H9 (cell line): ENCODE data around the gene SLC35A5. TPM values are rescaled to one million over a fixed set of nuclear protein-coding genes. Genes with fewer than 3 reads are reported as not detected.

Experiments
- DNase-seq: peaks from one replicate; pipeline ENCODE4 v3.0.0-alpha.2; 2017
- H2AFZ ChIP-seq: one replicate; pipeline ENCODE4 v1.6.1; 2013; ENCODE audit warnings: mild to moderate bottlenecking, low read length, control low read depth, moderate library complexity
- H2AK5ac ChIP-seq: 2 replicates; pipeline ENCODE4 v1.6.1; 2013; ENCODE audit warnings: low read length, control low read depth, mixed read lengths; ENCODE audit not compliant: insufficient read length
- H2BK120ac ChIP-seq: one replicate; pipeline ENCODE4 v1.6.1; 2013; ENCODE audit warnings: low read depth, mild to moderate bottlenecking, low read length, control low read depth, inconsistent platforms; ENCODE audit not compliant: poor library complexity, severe bottlenecking
- H2BK12ac ChIP-seq: 2 replicates; pipeline ENCODE4 v1.6.1; 2013; ENCODE audit warnings: low read length, control low read depth, mixed read lengths, low read depth; ENCODE audit not compliant: insufficient read length
- H2BK15ac ChIP-seq: 2 replicates; pipeline ENCODE4 v1.6.1; 2013; ENCODE audit warnings: low read depth, low read length, control low read depth
- H2BK20ac ChIP-seq: one replicate; pipeline ENCODE4 v1.6.1; 2013; ENCODE audit warnings: low read depth, mild to moderate bottlenecking, low read length, control low read depth, inconsistent platforms; ENCODE audit not compliant: poor library complexity, severe bottlenecking
- H2BK5ac ChIP-seq: 2 replicates; pipeline ENCODE4 v1.6.1; 2013; ENCODE audit warnings: low read length, control low read depth, mixed read lengths; ENCODE audit not compliant: insufficient read length
- H3K14ac ChIP-seq: 2 replicates; pipeline ENCODE4 v1.6.1; 2013; ENCODE audit warnings: low read length, control low read depth; ENCODE audit not compliant: insufficient read depth
- H3K18ac ChIP-seq: 2 replicates; pipeline ENCODE4 v1.6.1; 2013; ENCODE audit warnings: low read depth, mild to moderate bottlenecking, mixed read lengths, low read length, control low read depth; ENCODE audit not compliant: insufficient read length
- H3K23ac ChIP-seq: 2 replicates; pipeline ENCODE4 v1.6.1; 2013; ENCODE audit warnings: low read length, control low read depth, mixed read lengths, low read depth; ENCODE audit not compliant: insufficient read length
- H3K23me2 ChIP-seq: 2 replicates; pipeline ENCODE4 v1.6.1; 2013; ENCODE audit warnings: low read depth, mild to moderate bottlenecking, mixed read lengths, low read length, control low read depth; ENCODE audit not compliant: insufficient read length, poor library complexity, severe bottlenecking
- H3K27ac ChIP-seq: 2 replicates; pipeline ENCODE4 v1.5.1; 2013; ENCODE audit warnings: low read length, control low read depth, mixed read lengths, low read depth; ENCODE audit not compliant: insufficient read length
- H3K27me3 ChIP-seq: 2 replicates; pipeline ENCODE4 v1.6.1; 2013; ENCODE audit warnings: low read length, control low read depth, inconsistent platforms; ENCODE audit not compliant: insufficient read depth
- H3K4ac ChIP-seq: 2 replicates; pipeline ENCODE4 v1.6.1; 2013; ENCODE audit warnings: low read depth, mild to moderate bottlenecking, control low read depth, inconsistent platforms, low read length, moderate library complexity
- H3K4me1 ChIP-seq: 2 replicates; pipeline ENCODE4 v1.6.1; 2013; ENCODE audit warnings: low read length, control low read depth, inconsistent platforms; ENCODE audit not compliant: insufficient read depth
- H3K4me2 ChIP-seq: 2 replicates; pipeline ENCODE4 v1.6.1; 2013; ENCODE audit warnings: low read length, control low read depth, mixed read lengths; ENCODE audit not compliant: insufficient read length, insufficient read depth
- H3K56ac ChIP-seq: 2 replicates; pipeline ENCODE4 v1.6.1; 2013; ENCODE audit warnings: low read depth, mild to moderate bottlenecking, mixed read lengths, low read length, control low read depth; ENCODE audit not compliant: insufficient read length
- H3K79me1 ChIP-seq: 2 replicates; pipeline ENCODE4 v1.6.1; 2013; ENCODE audit warnings: low read depth, mild to moderate bottlenecking, moderate library complexity, low read length, control low read depth, inconsistent platforms; ENCODE audit not compliant: insufficient read depth, poor library complexity, severe bottlenecking
- H3K79me2 ChIP-seq: 2 replicates; pipeline ENCODE4 v1.6.1; 2013; ENCODE audit warnings: low read length, control low read depth, inconsistent platforms; ENCODE audit not compliant: insufficient read depth
- H3K9ac ChIP-seq: 2 replicates; pipeline ENCODE4 v1.6.1; 2013; ENCODE audit warnings: low read length, control low read depth, mixed read lengths; ENCODE audit not compliant: insufficient read length; ENCODE audit errors: extremely low read depth
- H3K9me3 ChIP-seq: one replicate; pipeline ENCODE4 v1.6.1; 2013; ENCODE audit warnings: low read depth, low read length, inconsistent platforms; ENCODE audit not compliant: control insufficient read depth
- H3T11ph ChIP-seq: one replicate; pipeline ENCODE4 v1.6.1; 2013; ENCODE audit warnings: mild to moderate bottlenecking, low read length, control low read depth, inconsistent platforms
- H4K20me1 ChIP-seq: one replicate; pipeline ENCODE4 v1.6.1; 2013; ENCODE audit not compliant: control insufficient read depth, insufficient read length, insufficient read depth
- H4K5ac ChIP-seq: 2 replicates; pipeline ENCODE4 v1.6.1; 2013; ENCODE audit warnings: low read depth, mild to moderate bottlenecking, mixed read lengths, low read length, control low read depth; ENCODE audit not compliant: insufficient read length
- H4K8ac ChIP-seq: replicated peaks from 2 replicates; pipeline ENCODE4 v1.6.1; 2013; ENCODE audit warnings: low read length, control low read depth, mixed read lengths, low read depth; ENCODE audit not compliant: insufficient read length
- H4K91ac ChIP-seq: 2 replicates; pipeline ENCODE4 v1.6.1; 2013; ENCODE audit warnings: low read depth, mild to moderate bottlenecking, moderate library complexity, mixed read lengths, low read length, control low read depth; ENCODE audit not compliant: insufficient read length
- H3K27ac Mint-ChIP-seq, 3 experiments: 2 replicates in 2 of 3; 3 replicates in 1 of 3; pipeline ENCODE4 v1.8.0; 2020 to 2021; ENCODE audit warnings: mixed read lengths in 3 of 3, mild to moderate bottlenecking in 1 of 3, moderate library complexity in 1 of 3
- H3K27me3 Mint-ChIP-seq: 2 replicates; pipeline ENCODE4 v1.8.0; 2021; ENCODE audit warnings: low read depth, mild to moderate bottlenecking, moderate library complexity, mixed read lengths
- H3K36me3 Mint-ChIP-seq, 3 experiments: 2 replicates in 2 of 3; 3 replicates in 1 of 3; pipeline ENCODE4 v1.8.0; 2020 to 2021; ENCODE audit warnings: low read depth in 3 of 3, mixed read lengths in 3 of 3; ENCODE audit not compliant: insufficient read depth in 1 of 3
- H3K4me1 Mint-ChIP-seq, 2 experiments: 2 replicates each; pipeline ENCODE4 v1.8.0; 2020; ENCODE audit warnings: mixed read lengths in 2 of 2
- H3K4me3 Mint-ChIP-seq, 2 experiments: 2 replicates in 1 of 2; 3 replicates in 1 of 2; pipeline ENCODE4 v1.8.0; 2020 to 2021; ENCODE audit warnings: mild to moderate bottlenecking in 2 of 2, mixed read lengths in 2 of 2, moderate library complexity in 1 of 2
- H3K9me3 Mint-ChIP-seq, 2 experiments: 2 replicates in 1 of 2; 3 replicates in 1 of 2; pipeline ENCODE4 v1.8.0; 2020; ENCODE audit warnings: mild to moderate bottlenecking in 2 of 2, mixed read lengths in 2 of 2, moderate library complexity in 1 of 2
- CTCF ChIP-seq: fragments of 200-600 bp; sonication (generic); conservative IDR thresholded peaks from 3 replicates; pipeline ENCODE4 v1.8.0; 2021; ENCODE audit warnings: antibody characterized with exemption, mild to moderate bottlenecking
- WGBS: extraction: QIAGEN DNeasy Blood & Tissue Kit; methylation state at CpG from one replicate; pipeline ENCODE4 v1.1.7; 2013; ENCODE audit warnings: missing lambda C conversion rate, low lambda C conversion rate, mixed read lengths; ENCODE audit not compliant: insufficient read length; ENCODE audit errors: extremely low coverage; 5-methylcytosine and 5-hydroxymethylcytosine counted together
- total RNA-seq: library from RNA; stranded (reverse); gene quantifications from 2 replicates; pipeline ENCODE4 v1.2.1, GENCODE V29; 2021

Gene SLC35A5
- total RNA-seq, 1 experiment from 2014 or later, result 40.0 TPM

GRCh38 chr3:112557976-112558375 is 3.9 kb upstream of the SLC35A5 start:
- Histone ChIP-seq H3K79me2 (peaks cover 4% of the 10 kb centered on the region; the same call in 1 of the 2 replicates), H3K9ac (no peak overlapping the region), H3K27ac (no peak overlapping the region), H4K20me1 (no peaks in the 10 kb centered on the region), H3K4me1 (no peaks in the 10 kb centered on the region), H2BK12ac (no peak overlapping the region), H2AK5ac (no peak overlapping the region), H4K91ac (no peak overlapping the region), H3K4ac (no peak overlapping the region), H2BK20ac (no peak overlapping the region), H3K27me3 (no peaks in the 10 kb centered on the region), H4K8ac (no peak overlapping the region), H3T11ph (no peak overlapping the region), H3K23me2 (peaks cover 5% of the 10 kb centered on the region), H3K23ac (no peak overlapping the region), H3K56ac (no peak overlapping the region), H2BK5ac (no peak overlapping the region), H2BK15ac (no peak overlapping the region), H3K18ac (no peak overlapping the region), H2BK120ac (no peak overlapping the region), H3K9me3 (no peaks in the 10 kb centered on the region), H4K5ac (no peak overlapping the region), H3K14ac (no peak overlapping the region), H2AFZ (no peak overlapping the region), H3K4me2 (no peak overlapping the region), H3K79me1 (peaks cover 3% of the 10 kb centered on the region)
- peaks cover 25 to 30% (median 28%) of the 10 kb centered on the region in 3 experiments for H3K36me3 Mint-ChIP-seq
- H3K4me1 Mint-ChIP-seq, result peaks cover 13 to 14% of the 10 kb centered on the region in 2 experiments
- no peak overlapping the region for H3K27ac Mint-ChIP-seq
- H3K27me3 Mint-ChIP-seq, result no peaks in the 10 kb centered on the region
- peaks cover 2 to 6% of the 10 kb centered on the region in 2 experiments; a peak in 4 of 5 replicates for H3K9me3 Mint-ChIP-seq
- H3K4me3 Mint-ChIP-seq, result no peak overlapping the region
- TF ChIP-seq CTCF, result no peak
- WGBS, result no CpG with 5 or more reads among the region's 1 CpG
- no peak for DNase-seq
